BJ (cell line): Measurements from ENCODE around the gene CELA3A. TPM values are rescaled to one million over a fixed set of nuclear protein-coding genes. Genes with fewer than 3 reads are reported as not detected.

ENCODE experiments used
- CTCF ChIA-PET: fragments of 350-600 bp; formaldehyde crosslinking; extraction: SDS; loops from one replicate; lab custom pipeline; 2021; ENCODE audit warnings: antibody characterized with exemption, inconsistent platforms; lab: Yijun Ruan, JAX
- POLR2A ChIA-PET: fragments of 300-600 bp; sonication (Branson Sonifier 250); formaldehyde crosslinking; extraction: SDS; loops from one replicate; lab custom pipeline; 2021; ENCODE audit warnings: antibody characterized with exemption; lab: Charles Lee
- DNase-seq: peaks from one replicate; pipeline ENCODE4 v3.0.0-alpha.2; 2011; ENCODE audit warnings: low read depth
- H3K27me3 ChIP-seq: 2 replicates; pipeline ENCODE4 v1.6.0; 2011; ENCODE audit warnings: low read length; ENCODE audit not compliant: control insufficient read depth, insufficient read depth
- H3K36me3 ChIP-seq: 2 replicates; pipeline ENCODE4 v1.5.1; 2011; ENCODE audit warnings: low read length; ENCODE audit not compliant: control insufficient read depth, insufficient read depth
- H3K4me3 ChIP-seq: 2 replicates; pipeline ENCODE4 v1.5.1; 2011; ENCODE audit warnings: low read depth, mild to moderate bottlenecking, control low read depth, low read length
- CTCF ChIP-seq: IDR thresholded peaks from 2 replicates; pipeline ENCODE4 v1.5.1; 2011; ENCODE audit warnings: low read depth, mild to moderate bottlenecking, control low read depth, inconsistent platforms, low read length, moderate library complexity; ENCODE audit not compliant: insufficient read depth
- polyA minus RNA-seq: library from RNA; depleted of rRNA, polyadenylated mRNA; stranded (reverse); fragments of >200 nt; gene quantifications from 2 replicates; pipeline ENCODE4 v1.2.3, GENCODE V29; 2011; rRNA and poly(A)+ RNA removed
- polyA plus RNA-seq: library from polyadenylated mRNA; depleted of rRNA; stranded (reverse); fragments of >200 nt; gene quantifications from 2 replicates; pipeline ENCODE4 v1.2.3, GENCODE V29; 2011; rRNA removed

The CELA3A gene
- not detected in 2 replicates for polyA plus RNA-seq
- polyA minus RNA-seq = not detected in 2 replicates

GRCh38 chr1:22001409-22001808 is at the start of gene CELA3A:
TSS of gene CELA3A (plus strand) at chr1:22001657. CDS start at chr1:22001675, 18 bp downstream.
- Histone ChIP-seq H3K4me3 (no peak within 1 kb of the TSS), H3K27me3 (no peaks in the 10 kb centered on the region), H3K36me3 (no peaks in the 10 kb centered on the region)
- TF ChIP-seq CTCF = no peak
- CTCF ChIA-PET = no interaction called here
- POLR2A ChIA-PET = no interaction called here
- DNase-seq = no peak

- ChIA-PET CTCF (interaction anchor here (1.7 kb wide), 1 partner anchor 13 kb away, joined by 6 read pairs; no protein-coding TSS in a partner anchor), POLR2A (no interaction called here)
- DNase-seq = no peak
- Histone ChIP-seq H3K27me3 (no peaks in the 10 kb centered on the region), H3K4me3 (no peak overlapping the region), H3K36me3 (no peaks in the 10 kb centered on the region)
- no peak for TF ChIP-seq CTCF
These were observed 48.5 kb upstream of the CELA3A start for GRCh38 chr1:21952786-21953520.

- no peaks in the 10 kb centered on the region for H3K36me3 ChIP-seq
- CTCF ChIA-PET = interaction anchor here (1.0 to 1.6 kb wide), 2 partner anchors 9 to 93 kb away, joined by 3 read pairs; no protein-coding TSS in a partner anchor
- H3K27me3 ChIP-seq = no peaks in the 10 kb centered on the region
- no peak overlapping the region for H3K4me3 ChIP-seq
- DNase-seq = no peak
- TF ChIP-seq CTCF = no peak
- POLR2A ChIA-PET = no interaction called here
These were observed 46.4 kb upstream of the CELA3A start for GRCh38 chr1:21955058-21955457.

GRCh38 chr1:21955501-21956281 is 45.8 kb upstream of the CELA3A start:
- no peaks in the 10 kb centered on the region for H3K36me3 ChIP-seq
- H3K27me3 ChIP-seq = no peaks in the 10 kb centered on the region
- ChIA-PET CTCF (interaction anchor here (0.6 to 1.8 kb wide), 7 partner anchors 9 to 132 kb away, joined by 3 to 5 read pairs (median 3); no protein-coding TSS in a partner anchor), POLR2A (no interaction called here)
- no peak for DNase-seq
- no peak overlapping the region for H3K4me3 ChIP-seq
- TF ChIP-seq CTCF = no peak
